ENCODE results near the gene MACROD2.

DNA sequence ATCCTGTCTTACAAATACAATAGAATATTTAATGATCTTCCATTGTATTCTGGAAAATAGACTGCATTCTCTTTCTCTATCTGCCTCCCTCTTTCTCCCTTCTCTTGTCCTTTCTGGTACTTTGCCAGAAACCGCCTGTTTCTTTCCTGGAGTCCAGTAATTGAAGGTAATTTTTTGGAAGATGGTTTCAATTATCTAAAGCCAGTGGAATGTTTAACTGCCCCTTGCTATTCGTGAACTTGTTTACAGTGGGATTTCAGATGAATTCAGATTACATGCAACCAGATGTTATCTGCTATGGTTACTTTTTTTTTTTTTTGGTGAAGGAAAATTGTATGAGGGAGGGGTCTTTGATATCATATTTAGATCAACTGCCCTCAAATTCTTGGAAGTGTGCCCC is 997.6 kb downstream of the MACROD2 start:
- TF ChIP-seq POLR2AphosphoS5 (IDR thresholded peaks at IDR 0.05) (no peak), POLR2A (IDR thresholded peaks at IDR 0.05) (no peak)
- TF ChIP-seq, protein P1, sequence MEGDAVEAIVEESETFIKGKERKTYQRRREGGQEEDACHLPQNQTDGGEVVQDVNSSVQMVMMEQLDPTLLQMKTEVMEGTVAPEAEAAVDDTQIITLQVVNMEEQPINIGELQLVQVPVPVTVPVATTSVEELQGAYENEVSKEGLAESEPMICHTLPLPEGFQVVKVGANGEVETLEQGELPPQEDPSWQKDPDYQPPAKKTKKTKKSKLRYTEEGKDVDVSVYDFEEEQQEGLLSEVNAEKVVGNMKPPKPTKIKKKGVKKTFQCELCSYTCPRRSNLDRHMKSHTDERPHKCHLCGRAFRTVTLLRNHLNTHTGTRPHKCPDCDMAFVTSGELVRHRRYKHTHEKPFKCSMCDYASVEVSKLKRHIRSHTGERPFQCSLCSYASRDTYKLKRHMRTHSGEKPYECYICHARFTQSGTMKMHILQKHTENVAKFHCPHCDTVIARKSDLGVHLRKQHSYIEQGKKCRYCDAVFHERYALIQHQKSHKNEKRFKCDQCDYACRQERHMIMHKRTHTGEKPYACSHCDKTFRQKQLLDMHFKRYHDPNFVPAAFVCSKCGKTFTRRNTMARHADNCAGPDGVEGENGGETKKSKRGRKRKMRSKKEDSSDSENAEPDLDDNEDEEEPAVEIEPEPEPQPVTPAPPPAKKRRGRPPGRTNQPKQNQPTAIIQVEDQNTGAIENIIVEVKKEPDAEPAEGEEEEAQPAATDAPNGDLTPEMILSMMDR (IDR thresholded peaks at IDR 0.05): no peak
